Measurements from ENCODE around the gene TPMT. TPM values are rescaled to one million over a fixed set of nuclear protein-coding genes. Genes with fewer than 3 reads are reported as not detected.

Gene TPMT
- total and polyA plus RNA-seq, 9 donors: 4.2 to 11.5 (median 5.4) TPM

- intact Hi-C loops (cut with DNase I): no loop called here
- WGBS, 3 donors: 93 to 100% (median 95%) methylated on average over 1 of the region's 1 CpG
- Histone ChIP-seq H3K9me3 (no peaks in the 10 kb centered on the region), H3K27ac (no peak overlapping the region), H3K4me3 (no peak overlapping the region), H3K4me1 (ENCODE audit: insufficient read depth) (peaks cover 2% of the 10 kb centered on the region), H3K36me3 (no peaks in the 10 kb centered on the region), H3K27me3 (no peaks in the 10 kb centered on the region)
- DNase-seq: no peak
- TF ChIP-seq EP300 (IDR thresholded peaks at IDR 0.05) (no peak), CTCF (IDR thresholded peaks at IDR 0.05) (no peak), POLR2A (IDR thresholded peaks at IDR 0.05) (no peak)
Observed at GRCh38 chr6:18160911-18161310, 6.0 kb upstream of the TPMT start.

GRCh38 chr6:18155864-18156421, 1.1 kb upstream of the TPMT start:
- DNase-seq: peak in 4 of 5 donors; percentile 28 to 53 (median 40)
- Histone ChIP-seq H3K9me3 (no peaks in the 10 kb centered on the region), H3K4me3 (peak overlapping the region; percentile 97), H3K4me1 (ENCODE audit: insufficient read depth) (peaks cover 2% of the 10 kb centered on the region), H3K27me3 (no peaks in the 10 kb centered on the region), H3K27ac (peak overlapping the region in 1 of 2 donors; percentile 24), H3K36me3 (no peaks in the 10 kb centered on the region)
- WGBS, 3 donors: 1 to 2% (median 1%) methylated on average over 26 of the region's 26 CpGs
- intact Hi-C loops (cut with DNase I): loop anchor here in 1 of 4 donors (10.0 kb wide), 1 partner anchor 109 kb away; the partner anchor contains the start of gene DEK
- no peak for TF ChIP-seq CTCF (IDR thresholded peaks at IDR 0.05)

GRCh38 chr6:18155150-18155863, 430 bp upstream of the TPMT start, which contains the start of gene KDM1B:
KDM1B (plus strand) TSS chr6:18155422; CDS start chr6:18159896, 4,474 bp downstream.
- intact Hi-C loops (cut with DNase I): loop anchor here in 1 of 4 donors (10.0 kb wide), 1 partner anchor 109 kb away; the partner anchor contains the start of gene DEK
- 0 to 1% (median 0%) methylated on average over 36 to 87 of the region's 87 CpGs for WGBS, 3 donors
- no peaks in the 10 kb centered on the region for H3K9me3 ChIP-seq

GRCh38 chr6:18153311-18153703, 1.6 kb downstream of the TPMT start:
- H3K4me3 ChIP-seq: no peak overlapping the region
- no peak overlapping the region for H3K27ac ChIP-seq

More at GRCh38 chr6:18155150-18155863, 430 bp upstream of the TPMT start, which contains the start of gene KDM1B:
- peak; percentile 98 to 99 (median 98) for DNase-seq
- no peaks in the 10 kb centered on the region for H3K36me3 ChIP-seq
- no peaks in the 10 kb centered on the region for H3K27me3 ChIP-seq
- peaks cover 2% of the 10 kb centered on the region for H3K4me1 ChIP-seq (ENCODE audit: insufficient read depth)
- TF ChIP-seq EP300 (IDR thresholded peaks at IDR 0.05) (no peak), POLR2A (IDR thresholded peaks at IDR 0.05) (peak; percentile 54), CTCF (IDR thresholded peaks at IDR 0.05) (no peak)
- H3K27ac ChIP-seq: peak within 1 kb of the TSS; percentile 50 to 70
- peak within 1 kb of the TSS; percentile 97 for H3K4me3 ChIP-seq

More at GRCh38 chr6:18153311-18153703, 1.6 kb downstream of the TPMT start:
- Histone ChIP-seq H3K36me3 (no peaks in the 10 kb centered on the region), H3K4me1 (ENCODE audit: insufficient read depth) (peaks cover 2% of the 10 kb centered on the region), H3K9me3 (no peaks in the 10 kb centered on the region), H3K27me3 (no peaks in the 10 kb centered on the region)
- no peak for TF ChIP-seq EP300 (IDR thresholded peaks at IDR 0.05)
- no peak for DNase-seq
- intact Hi-C loops (cut with DNase I): loop anchor here in 1 of 4 donors (10.0 kb wide), 1 partner anchor 111 kb away; the partner anchor contains the start of gene DEK
